HepG2 (cell line): ENCODE data around the gene WDR93. TPM values are rescaled to one million over a fixed set of nuclear protein-coding genes. Genes with fewer than 3 reads are reported as not detected.

Experiments
- AGO2 ChIP-seq: fragments of 200-400 bp; formaldehyde crosslinking; optimal IDR thresholded peaks from 2 replicates; pipeline ENCODE3; 2017; ENCODE audit warnings: mild to moderate bottlenecking, low read depth, low read length, moderate library complexity
- ATF5 ChIP-seq: sonication (generic); formaldehyde crosslinking; IDR thresholded peaks from 2 replicates; pipeline ENCODE4 v1.4.0; 2020; ENCODE audit warnings: mild to moderate bottlenecking, low read depth, missing genetic modification reagents
- BRD4 ChIP-seq: sonication (generic); formaldehyde crosslinking; IDR thresholded peaks from 2 replicates; pipeline ENCODE4 v1.4.0; 2020; ENCODE audit warnings: missing genetic modification reagents
- EP300 ChIP-seq, 3 experiments: sonication (generic) in 1 of 3; formaldehyde crosslinking in 1 of 3; IDR thresholded peaks; 2 replicates each; pipeline versions ENCODE4 v1.5.1 to v1.6.1; 2011 to 2020; ENCODE audit warnings: low read depth in 2 of 3, low read length in 2 of 3, borderline replicate concordance in 1 of 3, improper control_type of control experiment in 1 of 3, mild to moderate bottlenecking in 1 of 3, missing genetic modification reagents in 1 of 3, moderate library complexity in 1 of 3
- FOXP4 ChIP-seq: sonication (generic); formaldehyde crosslinking; IDR thresholded peaks from 2 replicates; pipeline ENCODE4 v1.4.0; 2020; ENCODE audit warnings: missing genetic modification reagents
- HBP1 ChIP-seq: IDR thresholded peaks from 2 replicates; pipeline ENCODE4 v1.6.1; 2016; ENCODE audit warnings: low read depth, control low read depth
- HOMEZ ChIP-seq: IDR thresholded peaks from 2 replicates; pipeline ENCODE4 v1.6.1; 2016; ENCODE audit warnings: low read depth
- KDM5B ChIP-seq: sonication (generic); formaldehyde crosslinking; IDR thresholded peaks from 2 replicates; pipeline ENCODE4 v1.4.0; 2020; ENCODE audit warnings: missing genetic modification reagents, mild to moderate bottlenecking, borderline replicate concordance
- PLRG1 ChIP-seq: fragments of 450-650 bp; conservative IDR thresholded peaks from 2 replicates; pipeline ENCODE4 v1.6.1; 2016
- POLR2A ChIP-seq, 2 experiments: IDR thresholded peaks; 2 replicates each; pipeline ENCODE4 v1.6.1; 2011; ENCODE audit warnings: low read depth in 2 of 2, low read length in 2 of 2, mild to moderate bottlenecking in 1 of 2, moderate library complexity in 1 of 2; ENCODE audit not compliant: insufficient read depth in 1 of 2
- THAP9 ChIP-seq: sonication (generic); formaldehyde crosslinking; IDR thresholded peaks from 2 replicates; pipeline ENCODE4; 2020; ENCODE audit warnings: missing genetic modification reagents, mild to moderate bottlenecking, borderline replicate concordance
- TOPORS ChIP-seq: sonication (generic); formaldehyde crosslinking; IDR thresholded peaks from 2 replicates; pipeline ENCODE4 v1.8.0; 2023; ENCODE audit warnings: mild to moderate bottlenecking, missing genetic modification reagents
- UBTF ChIP-seq: sonication (generic); formaldehyde crosslinking; IDR thresholded peaks from 2 replicates; pipeline ENCODE4 v1.4.0; 2020; ENCODE audit warnings: mild to moderate bottlenecking, missing genetic modification reagents
- XRCC5 ChIP-seq: fragments of 200-400 bp; formaldehyde crosslinking; optimal IDR thresholded peaks from 2 replicates; pipeline ENCODE3; 2017; ENCODE audit warnings: mild to moderate bottlenecking, low read length
- ZBTB3 ChIP-seq: sonication (generic); formaldehyde crosslinking; IDR thresholded peaks from 2 replicates; pipeline ENCODE4 v1.4.0; 2020; ENCODE audit warnings: low read depth, mild to moderate bottlenecking, moderate library complexity, missing genetic modification reagents, borderline replicate concordance
- ZNF546 ChIP-seq: sonication (generic); formaldehyde crosslinking; conservative IDR thresholded peaks from 2 replicates; pipeline ENCODE4 v1.8.1; 2023; ENCODE audit warnings: mild to moderate bottlenecking, missing genetic modification reagents
- polyA plus RNA-seq, 8 experiments: library from polyadenylated mRNA; depleted of rRNA in 3 of 8; stranded (reverse) in 7 of 8; unstranded in 1 of 8; fragments of >200 nt; fragmentation: Illumina TruSeq in 4 of 8; extraction: Trizol in 4 of 8; gene quantifications; 2 replicates each; pipeline versions ENCODE4 v1.2.1 to v1.2.3, GENCODE V29; 2011 to 2016; ENCODE audit warnings: low read depth in 4 of 8, missing spikeins in 1 of 8, mixed read lengths in 1 of 8; ENCODE audit not compliant: insufficient read depth in 1 of 8
- total RNA-seq, 5 experiments: library from RNA; depleted of rRNA; stranded (reverse); fragments of >200 nt; fragmentation: Illumina TruSeq; extraction: Trizol; gene quantifications; 2 replicates each; pipeline ENCODE4 v1.2.3, GENCODE V29; 2016; ENCODE audit warnings: low read depth in 1 of 5

WDR93 gene
- total and polyA plus RNA-seq, 2 of the 13 experiments (the other 11 are each of a cell fraction or from before 2014, with no cell fraction given), result 0.07 TPM; not detected in 1

GRCh38 chr15:89750560-89751542 lies 60.2 kb downstream of the WDR93 start, which contains the start of gene MESP1 (continued):
- TF ChIP-seq PLRG1 (no peak), XRCC5 (peak; percentile 82), HBP1 (no peak), AGO2 (no peak), FOXP4 (CRISPR knock-in tag) (peak; percentile 44; the same call in 1 of the 2 replicates), EP300 (IDR thresholded peaks at IDR 0.05; ENCODE audit: low read depth in 2 of 2, low read length in 2 of 2) (no peak), EP300 (CRISPR knock-in tag; IDR thresholded peaks at IDR 0.05; ENCODE audit: borderline replicate concordance) (no peak), POLR2A (IDR thresholded peaks at IDR 0.05; ENCODE audit: insufficient read depth in 1 of 2, low read depth in 2 of 2, low read length in 2 of 2) (peak in 1 of 2 experiments; percentile 52; a peak in 2 of 4 replicates), KDM5B (CRISPR knock-in tag) (peak; percentile 92), TOPORS (CRISPR knock-in tag) (no peak), THAP9 (CRISPR knock-in tag) (no peak), HOMEZ (CRISPR knock-in tag) (peak; percentile 46; the same call in 1 of the 2 replicates), ZNF546 (peak; percentile 73; the same call in 1 of the 2 replicates), ATF5 (CRISPR knock-in tag) (no peak), ZBTB3 (CRISPR knock-in tag) (no peak), BRD4 (no peak), UBTF (CRISPR knock-in tag) (peak; percentile 82)
